Hepatocyte (in vitro differentiated cells): ENCODE results near the gene ROCK1.

Source experiments
- EZH2 ChIP-seq: fragments of 200-600 bp; sonication (generic); IDR thresholded peaks from 2 replicates; pipeline ENCODE4 v1.6.1; 2016; ENCODE audit warnings: antibody characterized with exemption, mild to moderate bottlenecking, borderline replicate concordance
- EZH2phosphoT487 ChIP-seq: fragments of 200-600 bp; sonication (generic); IDR thresholded peaks from one replicate; pipeline ENCODE4 v1.6.1; 2018; ENCODE audit warnings: antibody characterized with exemption, mild to moderate bottlenecking, low read depth, moderate library complexity; ENCODE audit not compliant: unreplicated experiment, severe bottlenecking
- TF ChIP-seq, protein P1 (sequence below): fragments of 200-600 bp; sonication (generic); IDR thresholded peaks from 2 replicates; pipeline ENCODE4 v1.5.1; 2016; ENCODE audit warnings: antibody characterized with exemption, mild to moderate bottlenecking; ENCODE audit not compliant: poor library complexity

DNA sequence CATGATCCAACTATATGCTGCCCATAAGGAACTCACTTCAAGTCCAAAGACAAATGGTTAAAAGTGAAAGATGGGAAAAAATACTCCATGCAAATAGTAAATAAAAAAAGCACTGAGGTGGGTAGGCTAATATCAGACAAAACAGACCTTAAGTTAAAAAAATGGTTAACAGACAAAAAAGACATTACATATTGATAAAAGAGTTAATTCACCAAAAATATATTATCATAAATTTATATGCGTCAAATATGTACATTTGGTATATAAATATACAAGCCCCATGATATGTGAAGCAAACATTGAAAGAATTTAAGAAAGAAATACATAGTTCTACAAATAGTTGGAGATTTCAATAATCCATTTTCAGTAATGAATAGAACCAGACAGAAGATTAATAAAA, 31.0 kb downstream of the ROCK1 start:
- TF ChIP-seq, protein P1, sequence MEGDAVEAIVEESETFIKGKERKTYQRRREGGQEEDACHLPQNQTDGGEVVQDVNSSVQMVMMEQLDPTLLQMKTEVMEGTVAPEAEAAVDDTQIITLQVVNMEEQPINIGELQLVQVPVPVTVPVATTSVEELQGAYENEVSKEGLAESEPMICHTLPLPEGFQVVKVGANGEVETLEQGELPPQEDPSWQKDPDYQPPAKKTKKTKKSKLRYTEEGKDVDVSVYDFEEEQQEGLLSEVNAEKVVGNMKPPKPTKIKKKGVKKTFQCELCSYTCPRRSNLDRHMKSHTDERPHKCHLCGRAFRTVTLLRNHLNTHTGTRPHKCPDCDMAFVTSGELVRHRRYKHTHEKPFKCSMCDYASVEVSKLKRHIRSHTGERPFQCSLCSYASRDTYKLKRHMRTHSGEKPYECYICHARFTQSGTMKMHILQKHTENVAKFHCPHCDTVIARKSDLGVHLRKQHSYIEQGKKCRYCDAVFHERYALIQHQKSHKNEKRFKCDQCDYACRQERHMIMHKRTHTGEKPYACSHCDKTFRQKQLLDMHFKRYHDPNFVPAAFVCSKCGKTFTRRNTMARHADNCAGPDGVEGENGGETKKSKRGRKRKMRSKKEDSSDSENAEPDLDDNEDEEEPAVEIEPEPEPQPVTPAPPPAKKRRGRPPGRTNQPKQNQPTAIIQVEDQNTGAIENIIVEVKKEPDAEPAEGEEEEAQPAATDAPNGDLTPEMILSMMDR = no peak
- TF ChIP-seq EZH2phosphoT487 = no peak
- no peak for TF ChIP-seq EZH2
